Heart right ventricle (tissue), 16 donors: ENCODE measurements around the gene OSBPL1A. TPM values are rescaled to one million over a fixed set of nuclear protein-coding genes. Genes with fewer than 3 reads are reported as not detected.

Experiments
- ATAC-seq, 8 donors: fragments of 200-7000 bp; cut with Tn5 transposase; one replicate each; pipeline ENCODE4 v1.9.1; 2020; ENCODE audit warnings: mild to moderate bottlenecking in 8 of 8, moderate library complexity in 8 of 8, moderate number of reproducible peaks in 1 of 8
- DNase-seq, 2 donors: peaks; one replicate each; pipeline ENCODE4 v3.0.0-alpha.2; 2020
- H3K27ac ChIP-seq, 10 donors: fragments of 200-600 bp; sonication (generic) in 2 of 10; one replicate each; pipeline versions ENCODE4 v1.5.0 to v1.8.0; 2020 to 2022; ENCODE audit warnings: mild to moderate bottlenecking in 3 of 10
- H3K27me3 ChIP-seq, 7 donors: fragments of 200-600 bp; one replicate each; pipeline ENCODE4 v1.8.0; 2021 to 2022; ENCODE audit warnings: mild to moderate bottlenecking in 2 of 7
- H3K36me3 ChIP-seq, 9 donors: fragments of 200-600 bp; sonication (generic) in 1 of 9; one replicate each; pipeline versions ENCODE4 v1.5.0 to v1.8.0; 2020 to 2022; ENCODE audit warnings: mild to moderate bottlenecking in 2 of 9
- H3K4me1 ChIP-seq, 9 donors: fragments of 200-600 bp; sonication (generic) in 1 of 9; one replicate each; pipeline versions ENCODE4 v1.5.0 to v1.8.0; 2020 to 2022; ENCODE audit warnings: mild to moderate bottlenecking in 4 of 9
- H3K4me3 ChIP-seq, 10 donors: fragments of 200-600 bp; sonication (generic) in 2 of 10; one replicate each; pipeline versions ENCODE4 v1.5.0 to v1.8.0; 2020 to 2022; ENCODE audit warnings: mild to moderate bottlenecking in 7 of 10, moderate library complexity in 2 of 10
- H3K9me3 ChIP-seq, 11 donors: fragments of 200-600 bp in 10 of 11; sonication (generic) in 2 of 11; one replicate each; pipeline versions ENCODE4 v1.5.0 to v1.8.0; 2013 to 2022; ENCODE audit warnings: mild to moderate bottlenecking in 2 of 11, control low read depth in 1 of 11, moderate library complexity in 1 of 11
- WGBS, 2 donors: extraction: QIAGEN DNeasy Blood & Tissue Kit; methylation state at CpG; one replicate each; pipeline ENCODE4 v1.1.7; 2013; ENCODE audit warnings: inconsistent platforms in 1 of 2; 5-methylcytosine and 5-hydroxymethylcytosine counted together
- intact Hi-C, 10 donors: fragments of 100-400 bp; cut with DNase I; formaldehyde crosslinking; loops; one replicate each; pipeline versions ENCODE4 v1.11.1 to v1.14.2; 2022
- polyA plus RNA-seq, 2 donors: library from polyadenylated mRNA; stranded (reverse); fragments of 200-250 nt; gene quantifications; one replicate each; pipeline ENCODE4 v1.2.3, GENCODE V29; 2013
- total RNA-seq, 10 donors: library from RNA; stranded (reverse); fragmentation: NEBNext Ultra II Directional in 3 of 10; extraction: Animal tissue kit (Norgen Biotek cat#: 25700) in 3 of 10; gene quantifications; one replicate each; pipeline versions ENCODE4 v1.2.1 to v1.2.4, GENCODE V29; 2021 to 2023
- TF ChIP-seq, protein P1 (sequence below), 9 donors: fragments of 200-600 bp; sonication (generic) in 2 of 9; IDR thresholded peaks; one replicate each; pipeline versions ENCODE4 v1.5.0 to v1.8.0; 2021 to 2022; ENCODE audit warnings: antibody characterized with exemption in 9 of 9, mild to moderate bottlenecking in 5 of 9, moderate library complexity in 1 of 9
- donor health status: Arrhythmogenic right ventricular cardiomyopathy.
- donor health status: ischemic (EF 13 %, LVEDD 7.1; RV severe dilation, severe dysfunction).
- donor health status: healthy with polysubstance abuse.
- donor health status: DM: no; HTN: yes; CAD: no.
- donor health status: DM: no; HTN: no; CAD: no.
- donor health status: ischemic (EF 25% LVEDD 6.9; RV normal size, moderate dysfunction).
- donor health status: ischemic (EF 25% LVEDD 5.7; RV mildly dilated, moderate dysfunction).
- donor health status: healthy.
- donor health status: DM: yes; HTN: yes; CAD: no.
- donor health status: Ischemic cardiomyopathy.
- donor health status: ischemic (EF 35%, LVEDD 5.7; RV mildly dilated, moderate dysfunction).
- donor health status: nonischemic (EF 11% LVEDD 7.7; RV severe dilation, severe dysfunction).
- donor health status: DM: yes; HTN: yes; CAD: no.
- donor health status: PGD.
- donor health status: ischemic (EF 29% LVEDD 5.4; RV normal size, mild dysfunction).
- donor health status: nonischemic (EF 23%, LVEDD 6.1; RV moderate dilation, normal function).

OSBPL1A gene
- total and polyA plus RNA-seq, 12 donors: 26.5 to 85.6 (median 61.0) TPM

DNA sequence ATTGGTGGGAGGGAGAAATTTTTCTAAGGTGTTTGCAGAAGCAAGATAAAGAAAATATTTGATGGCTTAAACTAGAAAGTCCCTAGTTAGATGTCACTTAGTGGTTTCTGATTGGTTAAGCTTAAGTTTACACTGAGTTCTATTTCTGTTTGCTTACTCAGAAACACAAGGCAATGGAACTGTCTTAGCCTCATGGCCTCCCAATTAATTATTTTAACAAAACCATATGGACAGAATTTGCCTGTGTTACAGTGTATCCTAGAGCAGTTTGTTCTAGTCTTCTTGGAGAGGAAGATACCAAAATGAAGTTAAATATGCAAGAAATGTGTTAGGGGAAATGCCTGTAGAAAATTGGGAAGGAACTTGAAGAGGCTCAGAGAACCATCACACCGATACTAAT lies 24.2 kb upstream of the OSBPL1A start:
- Histone ChIP-seq H3K36me3 (no peaks in the 10 kb centered on the region), H3K27me3 (peaks cover 0 to 84% (median 59%) of the 10 kb centered on the region in 7 donors), H3K27ac (no peak overlapping the region), H3K4me3 (no peak overlapping the region), H3K4me1 (peaks cover 0 to 6% (median under 1%) of the 10 kb centered on the region in 9 donors), H3K9me3 (no peaks in the 10 kb centered on the region)
- intact Hi-C loops: loop anchor here in 1 of 10 donors (10.0 kb wide), 1 partner anchor 63 kb away; no protein-coding TSS in a partner anchor
- ATAC-seq: no peak
- TF ChIP-seq, protein P1, sequence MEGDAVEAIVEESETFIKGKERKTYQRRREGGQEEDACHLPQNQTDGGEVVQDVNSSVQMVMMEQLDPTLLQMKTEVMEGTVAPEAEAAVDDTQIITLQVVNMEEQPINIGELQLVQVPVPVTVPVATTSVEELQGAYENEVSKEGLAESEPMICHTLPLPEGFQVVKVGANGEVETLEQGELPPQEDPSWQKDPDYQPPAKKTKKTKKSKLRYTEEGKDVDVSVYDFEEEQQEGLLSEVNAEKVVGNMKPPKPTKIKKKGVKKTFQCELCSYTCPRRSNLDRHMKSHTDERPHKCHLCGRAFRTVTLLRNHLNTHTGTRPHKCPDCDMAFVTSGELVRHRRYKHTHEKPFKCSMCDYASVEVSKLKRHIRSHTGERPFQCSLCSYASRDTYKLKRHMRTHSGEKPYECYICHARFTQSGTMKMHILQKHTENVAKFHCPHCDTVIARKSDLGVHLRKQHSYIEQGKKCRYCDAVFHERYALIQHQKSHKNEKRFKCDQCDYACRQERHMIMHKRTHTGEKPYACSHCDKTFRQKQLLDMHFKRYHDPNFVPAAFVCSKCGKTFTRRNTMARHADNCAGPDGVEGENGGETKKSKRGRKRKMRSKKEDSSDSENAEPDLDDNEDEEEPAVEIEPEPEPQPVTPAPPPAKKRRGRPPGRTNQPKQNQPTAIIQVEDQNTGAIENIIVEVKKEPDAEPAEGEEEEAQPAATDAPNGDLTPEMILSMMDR (IDR thresholded peaks at IDR 0.05): no peak
- DNase-seq: no peak
- WGBS, 2 donors: 76 to 90% methylated on average over 1 of the region's 1 CpG

DNA sequence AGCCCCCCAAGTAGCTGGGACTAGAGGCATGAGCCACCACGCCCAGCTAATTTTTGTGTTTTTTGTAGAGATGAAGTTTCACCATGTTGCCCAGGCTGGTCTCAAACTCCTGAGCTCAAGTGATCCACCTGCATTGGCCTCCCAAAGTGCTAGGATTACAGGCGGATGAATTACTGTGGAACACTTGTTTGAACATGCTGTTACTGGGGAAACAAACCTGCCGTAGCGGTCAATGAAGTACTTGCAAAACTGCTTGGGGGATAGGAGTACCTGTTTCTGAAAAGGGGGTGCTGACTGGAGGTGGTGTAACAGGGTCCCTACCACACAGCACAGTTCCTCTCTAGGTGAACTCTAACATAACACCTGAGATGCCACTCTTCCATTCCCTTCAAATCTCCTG lies 22.9 kb upstream of the OSBPL1A start:
- TF ChIP-seq, protein P1 (IDR thresholded peaks at IDR 0.05): no peak
- no peaks in the 10 kb centered on the region for H3K9me3 ChIP-seq
- no peaks in the 10 kb centered on the region for H3K4me1 ChIP-seq
- no peak overlapping the region for H3K4me3 ChIP-seq
- no peak overlapping the region for H3K27ac ChIP-seq
- DNase-seq: no peak
- ATAC-seq: no peak
- intact Hi-C loops: loop anchor here in 1 of 10 donors (10.0 kb wide), 1 partner anchor 64 kb away; no protein-coding TSS in a partner anchor
- H3K27me3 ChIP-seq: peaks cover 0 to 92% (median 61%) of the 10 kb centered on the region in 7 donors
- H3K36me3 ChIP-seq: no peaks in the 10 kb centered on the region
- WGBS, 2 donors: 91 to 95% methylated on average over 4 of the region's 4 CpGs

DNA sequence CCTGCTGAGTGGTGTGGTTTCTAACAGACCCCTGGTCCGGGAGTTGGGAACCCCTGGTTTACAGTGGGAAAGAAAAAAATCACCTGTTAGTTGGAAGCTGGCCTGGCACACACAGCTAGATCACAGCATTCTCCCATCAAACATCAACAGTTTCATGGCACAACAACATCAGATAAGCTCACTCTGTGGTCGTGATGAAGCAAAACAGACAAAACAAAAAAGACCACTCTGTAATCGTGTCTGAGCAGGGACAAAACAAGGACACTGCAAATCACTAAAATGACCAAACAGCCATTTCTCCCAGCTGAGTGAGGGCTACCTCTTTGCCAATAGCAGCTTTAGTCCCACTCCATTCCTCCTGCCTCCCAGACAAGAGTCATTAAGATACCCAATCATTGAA lies 19.9 kb upstream of the OSBPL1A start:
- Histone ChIP-seq H3K27me3 (peaks cover 0 to 70% (median 47%) of the 10 kb centered on the region in 7 donors), H3K36me3 (no peaks in the 10 kb centered on the region), H3K4me1 (no peaks in the 10 kb centered on the region), H3K9me3 (no peaks in the 10 kb centered on the region), H3K4me3 (no peak overlapping the region), H3K27ac (no peak overlapping the region)
- 23 to 31% methylated on average over 3 of the region's 3 CpGs for WGBS, 2 donors
- DNase-seq: no peak
- TF ChIP-seq, protein P1 (IDR thresholded peaks at IDR 0.05): no peak
- ATAC-seq: no peak
- intact Hi-C loops: loop anchor here in 1 of 10 donors (10.0 kb wide), 1 partner anchor 233 kb away; no protein-coding TSS in a partner anchor

DNA sequence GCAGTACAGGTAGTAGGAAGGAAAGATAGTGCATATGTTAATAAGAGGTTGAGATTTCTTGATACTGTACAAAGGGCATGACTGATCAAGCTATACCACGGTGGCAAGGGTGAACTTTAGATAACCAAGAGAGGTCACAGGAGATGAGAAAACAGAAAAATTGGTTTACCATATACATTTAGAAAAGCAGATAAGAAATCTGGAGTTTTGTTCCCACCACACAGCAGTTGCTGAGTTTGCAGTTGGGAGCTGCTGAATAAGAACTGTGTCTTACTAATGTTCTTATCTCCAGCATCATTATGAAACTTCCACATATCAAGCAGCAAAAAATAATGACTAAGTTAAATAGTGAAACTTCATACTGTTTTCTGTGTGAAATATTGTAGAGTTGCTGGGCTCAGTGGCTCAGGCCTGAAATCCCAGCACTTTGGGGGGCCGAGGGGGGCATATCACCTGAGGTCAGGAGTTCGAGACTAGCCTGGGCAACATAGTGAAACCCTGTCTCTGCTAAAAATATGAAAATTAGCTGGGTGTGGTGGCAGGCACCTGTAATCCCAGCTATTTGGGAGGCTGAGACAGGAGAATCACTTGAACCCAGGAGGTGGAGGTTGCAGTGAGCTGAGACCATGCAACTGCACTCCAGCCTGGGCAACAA lies 16.9 kb upstream of the OSBPL1A start:
- no peak for ATAC-seq
- Histone ChIP-seq H3K36me3 (no peaks in the 10 kb centered on the region), H3K4me1 (no peaks in the 10 kb centered on the region), H3K27ac (no peak overlapping the region), H3K9me3 (no peaks in the 10 kb centered on the region), H3K4me3 (no peak overlapping the region), H3K27me3 (peaks cover 0 to 44% (median 22%) of the 10 kb centered on the region in 7 donors)
- WGBS, 2 donors: 84 to 85% methylated on average over 3 of the region's 3 CpGs
- intact Hi-C loops: loop anchor here in 3 of 10 donors (5.0 to 10.0 kb wide), 2 partner anchors 57 to 230 kb away; no protein-coding TSS in a partner anchor
- DNase-seq: no peak
- TF ChIP-seq, protein P1 (IDR thresholded peaks at IDR 0.05): no peak
